Stimulated activated CD8-positive, alpha-beta memory T cell treated with anti-CD3 and anti-CD28 coated beads, Interleukin-15, amount 100 ng/mL, for 1 hour (primary cell): ENCODE data around the gene MEI1.

Experiments used
- DNase-seq: peaks from one replicate; pipeline ENCODE4 v3.0.0-alpha.2; 2020; ENCODE audit warnings: low read depth

Gene MEI1

DNA sequence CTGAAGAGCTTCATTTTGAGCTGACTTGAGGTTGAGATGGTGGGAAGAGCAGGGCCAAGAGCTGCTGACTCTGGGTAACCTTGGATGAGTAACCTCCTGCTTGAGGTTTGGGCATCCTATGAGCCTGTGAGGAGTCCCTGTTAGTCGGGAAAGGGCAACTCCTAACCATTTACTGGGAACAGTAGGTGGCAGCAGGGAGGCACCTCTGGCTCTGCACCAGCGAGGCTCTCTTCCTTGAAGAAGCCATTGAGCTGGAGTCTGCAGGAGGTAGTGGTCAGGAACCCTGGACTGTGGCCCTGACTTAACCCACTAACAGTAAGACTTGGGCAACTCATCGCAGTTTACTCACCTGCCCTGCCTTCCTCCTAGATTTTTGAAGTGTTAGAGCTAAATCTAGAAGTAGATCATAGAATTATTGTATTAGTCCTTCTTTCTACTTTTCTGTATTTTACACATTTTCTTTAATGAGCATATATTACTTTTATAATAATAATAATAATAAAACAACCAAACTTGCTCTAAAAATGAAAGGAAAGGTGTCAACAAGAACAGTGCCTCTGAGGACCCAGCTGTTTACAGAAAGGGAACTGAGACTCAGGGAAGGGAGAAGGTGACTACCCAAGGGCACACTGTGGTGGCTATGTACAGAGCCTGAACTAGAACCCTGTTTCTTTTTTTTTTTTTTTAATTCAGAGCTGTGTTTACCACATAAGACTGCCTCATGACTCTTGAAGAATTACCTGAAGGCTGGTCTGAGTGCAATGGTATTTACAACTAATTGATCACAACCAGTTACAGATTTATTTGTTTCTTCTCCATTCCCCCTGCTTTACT is 47.5 kb downstream of the MEI1 start:
- DNase-seq, result peak; percentile 27

DNA sequence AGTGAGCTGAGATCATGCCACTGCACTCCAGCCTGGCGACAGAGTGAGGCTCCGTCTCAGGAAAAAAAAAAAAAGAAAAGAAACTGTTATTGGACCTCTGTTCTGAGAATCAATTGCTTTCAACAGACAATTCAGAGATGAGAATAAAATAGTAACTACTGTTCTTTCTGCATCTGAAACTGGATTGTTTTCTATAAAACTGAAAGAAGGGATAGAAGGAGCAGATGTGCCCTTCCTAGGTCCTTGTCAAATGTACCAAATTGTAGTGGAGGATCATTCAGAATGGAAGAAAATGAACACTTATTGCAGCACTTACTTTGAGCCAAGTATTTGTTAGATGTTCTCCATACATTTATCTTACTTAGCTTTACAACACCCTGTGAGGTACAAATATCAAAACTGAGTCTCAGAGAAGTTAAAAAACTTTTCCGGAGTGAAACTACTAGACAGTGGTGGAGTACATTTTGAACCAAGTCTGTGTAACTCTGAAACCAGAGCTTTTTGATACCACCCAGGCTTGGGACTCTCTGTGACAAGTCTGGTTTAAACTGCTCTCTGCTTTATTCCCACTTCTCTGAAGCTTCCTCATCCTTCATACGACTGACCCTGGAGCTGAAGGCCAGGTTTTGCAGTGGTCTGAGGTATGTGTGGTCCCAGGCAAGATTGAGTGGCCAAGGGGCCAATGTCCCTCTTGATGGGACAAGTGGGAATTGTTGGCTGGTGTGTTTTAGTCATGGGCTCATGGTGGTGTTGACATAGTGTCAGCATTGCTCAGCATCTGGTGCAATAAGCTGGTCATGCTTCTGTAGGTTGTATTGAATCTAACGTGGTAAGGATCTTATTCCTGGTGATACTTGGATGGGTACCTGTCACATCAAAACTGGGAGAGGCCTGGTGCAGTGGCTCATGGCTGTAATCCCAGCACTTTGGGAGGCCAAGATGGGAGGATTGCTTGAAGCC is 53.0 kb downstream of the MEI1 start:
- no peak for DNase-seq

DNA sequence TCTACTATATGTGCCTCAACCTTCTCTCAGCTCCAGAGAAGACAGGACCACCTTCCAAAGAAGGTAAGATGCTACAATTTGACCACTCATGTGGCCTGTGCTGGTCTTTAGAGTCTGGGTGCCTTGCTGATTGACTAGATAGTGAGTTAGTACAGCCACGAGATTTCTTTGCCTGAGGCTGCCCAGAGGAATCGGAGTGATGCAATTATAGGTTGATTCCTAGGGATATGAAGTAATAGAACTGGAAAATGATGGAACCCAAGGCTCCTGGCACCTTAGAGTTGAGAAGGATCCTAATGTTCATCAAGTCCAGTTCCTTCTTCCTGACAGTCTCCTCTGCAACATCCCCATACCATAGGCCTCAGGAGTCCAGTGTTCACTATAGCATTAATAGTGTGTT is 54.7 kb downstream of the MEI1 start:
- DNase-seq, result no peak

DNA sequence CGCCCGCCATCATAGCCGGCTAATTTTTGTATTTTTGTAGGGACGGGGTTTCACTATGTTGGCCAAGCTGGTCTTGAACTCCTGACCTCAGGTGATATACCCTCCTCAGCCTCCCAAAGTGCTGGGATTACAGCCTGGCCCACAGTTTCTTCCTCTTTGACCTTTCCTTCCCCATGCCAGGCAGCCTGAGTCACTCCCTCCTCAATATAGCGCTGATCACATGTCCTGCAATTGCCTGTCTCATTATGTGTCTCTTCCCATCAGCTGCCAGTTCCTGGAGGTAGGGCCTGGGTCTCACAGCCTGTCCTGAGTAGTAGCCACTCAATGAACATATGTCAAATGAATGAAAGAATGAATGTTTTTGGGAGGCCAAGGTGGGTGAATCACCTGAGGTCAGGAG is 58.2 kb downstream of the MEI1 start:
- DNase-seq, result no peak

DNA sequence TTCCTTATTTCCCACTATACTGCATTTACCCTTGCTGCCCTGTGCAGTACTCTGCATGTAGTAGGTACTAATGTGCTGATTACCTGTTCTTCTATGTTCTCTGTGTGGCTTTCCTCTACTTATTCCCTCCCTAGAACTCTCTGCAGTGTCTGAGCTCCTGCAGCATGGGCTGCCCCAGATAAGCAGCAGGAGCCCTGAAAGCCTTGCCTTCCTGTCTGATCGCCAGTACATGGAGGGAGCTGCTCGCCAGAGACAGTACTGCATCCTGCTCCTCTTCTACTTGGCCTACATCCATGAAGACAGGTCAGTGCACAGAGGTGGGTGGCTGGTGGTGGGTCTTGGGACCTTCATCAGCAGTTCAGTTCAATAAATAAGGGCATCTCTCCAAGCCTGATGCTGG is 58.9 kb downstream of the MEI1 start:
- DNase-seq, result no peak

DNA sequence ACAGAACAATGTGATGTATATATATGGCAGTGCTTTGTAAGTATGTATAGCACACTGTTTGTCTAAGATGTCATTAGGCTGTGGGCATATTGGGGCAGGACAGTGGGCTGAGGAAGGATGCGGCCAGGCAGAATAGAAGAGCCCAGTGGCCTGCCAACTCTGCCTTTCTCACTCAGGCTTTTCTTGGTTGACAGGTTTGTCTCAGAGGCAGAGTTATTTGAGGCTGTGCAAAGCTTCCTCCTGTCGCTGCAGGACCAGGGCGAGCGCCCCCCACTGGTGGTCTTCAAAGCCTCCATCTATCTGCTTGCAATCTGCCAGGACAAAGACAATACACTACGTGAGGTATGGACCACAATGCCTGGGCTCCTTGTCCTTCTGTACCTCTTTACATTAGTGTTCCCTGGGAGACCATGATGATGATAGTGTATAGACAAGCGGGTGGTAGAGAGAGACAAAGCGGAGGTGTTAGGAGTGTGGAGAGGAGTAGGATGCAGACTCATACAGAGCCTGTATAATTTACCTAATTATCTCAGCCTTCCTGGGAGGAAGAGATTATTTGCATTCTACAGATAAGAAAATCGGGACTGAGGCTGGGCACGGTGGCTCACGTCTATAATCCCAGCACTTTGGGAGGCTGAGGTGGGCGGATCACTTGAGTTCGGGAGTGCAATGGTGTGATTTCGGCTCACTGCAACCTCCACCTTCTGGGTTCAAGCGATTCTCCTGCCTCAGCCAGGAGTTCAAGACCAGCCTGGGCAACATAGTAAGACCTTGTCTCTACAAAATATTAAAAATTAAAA is 63.9 kb downstream of the MEI1 start:
- no peak for DNase-seq

DNA sequence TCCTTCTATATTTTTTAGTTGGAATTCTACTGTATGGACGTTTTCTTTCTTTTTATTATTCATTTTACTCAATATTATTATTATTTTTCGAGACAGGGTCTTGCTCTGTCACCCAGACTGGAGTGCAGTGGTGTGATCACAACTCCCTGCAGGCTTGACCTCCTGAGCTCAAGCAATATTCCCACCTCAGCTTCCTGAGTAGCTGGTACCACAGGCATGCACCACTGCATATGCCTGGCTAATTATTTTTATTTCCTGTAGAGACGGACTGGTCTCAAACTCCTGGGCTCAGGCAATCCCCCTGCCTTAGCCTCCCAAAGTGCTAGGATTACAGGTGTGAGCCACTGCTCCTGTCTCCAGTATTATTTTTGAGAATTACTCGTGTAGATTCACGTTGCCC is 67.2 kb downstream of the MEI1 start:
- no peak for DNase-seq

DNA sequence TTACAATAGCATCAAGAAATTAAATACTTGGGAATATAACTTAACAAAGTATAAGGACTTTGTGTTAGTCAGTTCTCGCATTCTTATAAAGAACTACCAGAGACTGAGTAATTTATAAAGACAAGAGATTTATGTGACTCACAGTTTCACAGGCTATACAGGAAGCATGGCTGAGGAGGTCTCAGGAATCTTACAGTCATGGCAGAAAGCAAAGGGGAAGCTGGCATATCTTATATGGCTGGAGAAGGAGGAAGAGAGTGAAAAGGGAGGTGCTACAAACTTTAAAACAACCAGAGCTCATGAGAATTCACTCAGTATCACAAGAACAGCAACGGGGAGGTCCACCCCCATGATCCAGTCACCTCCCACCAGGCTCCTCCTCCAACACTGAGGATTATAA is 69.1 kb downstream of the MEI1 start:
- DNase-seq, result no peak

DNA sequence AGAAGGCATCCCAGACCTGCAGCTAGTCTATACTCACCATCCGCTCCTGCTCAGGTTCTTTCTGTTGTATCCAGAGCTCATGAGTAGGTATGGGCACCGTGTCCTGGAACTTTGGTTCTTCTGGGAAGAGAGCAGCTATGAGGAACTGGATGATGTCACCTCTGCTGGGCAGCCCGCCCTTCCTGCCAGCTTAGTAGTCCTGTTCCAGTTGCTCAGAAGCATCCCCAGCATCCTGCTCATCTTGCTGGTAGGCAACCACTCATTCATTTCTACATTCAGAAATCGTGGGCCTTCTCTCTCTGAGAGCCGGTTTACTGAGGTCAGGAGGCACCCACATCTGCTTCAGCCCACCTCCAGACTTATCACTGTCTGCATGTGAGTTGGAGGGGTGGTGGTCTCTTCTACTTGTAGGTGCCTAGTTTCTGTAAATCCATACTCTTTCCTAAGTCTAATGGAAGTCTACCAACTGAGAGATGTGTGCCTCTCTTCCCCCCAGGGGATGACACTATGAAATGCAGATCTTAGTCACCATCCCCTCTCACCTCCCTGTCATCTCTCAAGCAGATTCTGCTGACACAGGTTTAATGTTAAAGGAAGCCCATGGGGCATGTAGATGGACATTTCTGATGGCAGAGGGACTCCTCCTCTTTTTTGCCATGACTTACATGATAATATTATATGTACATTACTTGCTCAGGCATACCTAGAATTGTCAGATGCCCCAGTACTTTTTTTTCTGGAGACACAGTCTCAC is 71.6 kb downstream of the MEI1 start:
- no peak for DNase-seq

DNA sequence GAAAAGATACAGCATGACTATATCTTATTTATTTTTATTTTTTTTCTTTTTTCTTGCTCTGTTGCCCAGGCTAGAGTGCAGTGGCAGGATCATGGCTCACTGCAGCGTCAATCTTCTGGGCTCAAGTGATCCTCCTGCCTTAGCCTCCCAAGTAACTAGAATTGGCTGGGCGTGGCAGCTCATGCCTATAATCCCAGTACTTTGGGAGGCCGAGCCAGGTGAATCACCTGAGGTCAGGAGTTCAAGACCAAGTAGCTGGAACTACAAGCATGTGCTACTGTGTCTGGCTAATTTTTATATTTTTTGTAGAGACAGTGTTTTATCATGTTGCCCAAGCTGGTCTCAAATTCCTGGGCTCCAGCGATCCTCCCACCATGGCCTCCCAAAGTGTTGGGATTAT is 72.9 kb downstream of the MEI1 start:
- DNase-seq, result no peak

DNA sequence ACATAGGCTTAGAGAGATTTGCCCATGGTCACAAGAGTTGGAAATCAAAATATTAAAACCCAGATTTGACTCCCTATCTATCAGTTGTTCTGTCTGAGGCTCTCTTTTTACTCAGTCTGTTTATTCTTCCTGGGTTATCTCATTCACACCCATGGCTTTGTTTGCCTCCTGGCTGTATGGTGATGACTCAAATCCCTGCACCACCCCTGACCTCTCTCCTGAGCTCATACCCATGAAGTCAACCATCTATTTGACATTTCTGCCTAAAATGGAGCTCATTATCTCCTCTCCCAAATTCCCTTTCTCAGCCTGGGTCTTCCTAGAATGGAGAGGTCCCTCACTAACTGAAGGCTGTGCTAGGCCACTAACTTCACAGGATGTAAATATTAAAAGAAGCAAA is 73.3 kb downstream of the MEI1 start:
- DNase-seq, result no peak

DNA sequence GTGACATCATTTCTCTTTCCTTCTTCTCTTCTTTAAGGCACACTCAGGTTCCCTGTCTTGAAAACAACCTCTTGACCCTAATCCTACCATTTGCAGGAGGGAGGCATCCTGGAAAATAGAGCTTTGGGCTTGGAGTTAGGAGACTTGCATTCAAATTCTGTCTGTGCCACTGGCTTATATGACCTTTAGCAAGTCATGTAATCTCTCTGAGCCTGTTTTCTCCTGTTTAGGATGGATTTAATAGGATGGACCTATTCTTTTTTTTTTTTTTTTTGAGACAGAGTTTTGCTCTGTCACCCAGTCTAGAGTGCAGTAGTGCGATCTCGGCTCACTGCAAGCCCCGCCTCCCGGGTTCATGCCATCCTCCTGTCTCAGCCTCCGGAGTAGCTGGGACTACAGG is 76.0 kb downstream of the MEI1 start:
- no peak for DNase-seq

DNA sequence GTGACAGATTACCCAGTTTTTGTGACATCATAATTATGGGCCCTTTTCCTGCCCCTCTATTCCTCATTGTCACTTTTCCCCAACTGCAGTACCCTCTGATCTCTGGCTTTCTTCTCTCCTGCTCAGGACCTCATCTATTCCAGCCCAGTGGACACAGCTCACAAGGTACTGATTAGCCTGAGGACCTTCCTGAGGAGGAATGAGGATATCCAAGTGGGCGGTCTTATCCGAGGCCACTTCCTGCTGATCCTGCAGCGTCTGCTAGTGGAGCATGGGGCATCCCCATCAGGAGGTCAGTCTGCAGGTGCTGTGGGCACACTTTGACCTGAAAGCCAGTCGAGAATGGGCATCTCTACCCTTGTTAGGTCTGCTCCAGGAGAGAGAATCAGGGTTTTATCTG is 76.7 kb downstream of the MEI1 start:
- DNase-seq, result no peak

DNA sequence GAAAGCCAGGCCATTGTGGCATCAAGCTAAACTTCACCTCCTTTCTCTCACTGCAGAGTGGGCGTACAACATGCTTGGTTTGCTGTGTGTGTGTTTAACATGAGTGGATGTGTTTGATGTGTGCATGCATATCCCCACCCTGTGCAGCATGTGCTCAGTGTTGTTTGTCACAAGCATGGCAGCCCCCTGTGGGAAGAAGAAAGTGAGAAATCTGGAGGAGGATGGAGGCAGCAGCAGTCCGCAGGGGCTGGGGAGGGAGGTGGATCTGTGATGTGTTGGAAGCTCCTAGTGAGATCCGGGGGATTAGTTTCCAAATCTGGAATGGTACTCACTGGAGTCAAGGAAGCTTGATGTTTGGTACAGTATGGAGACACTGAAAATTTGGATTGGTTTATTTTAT is 77.1 kb downstream of the MEI1 start:
- DNase-seq, result no peak

DNA sequence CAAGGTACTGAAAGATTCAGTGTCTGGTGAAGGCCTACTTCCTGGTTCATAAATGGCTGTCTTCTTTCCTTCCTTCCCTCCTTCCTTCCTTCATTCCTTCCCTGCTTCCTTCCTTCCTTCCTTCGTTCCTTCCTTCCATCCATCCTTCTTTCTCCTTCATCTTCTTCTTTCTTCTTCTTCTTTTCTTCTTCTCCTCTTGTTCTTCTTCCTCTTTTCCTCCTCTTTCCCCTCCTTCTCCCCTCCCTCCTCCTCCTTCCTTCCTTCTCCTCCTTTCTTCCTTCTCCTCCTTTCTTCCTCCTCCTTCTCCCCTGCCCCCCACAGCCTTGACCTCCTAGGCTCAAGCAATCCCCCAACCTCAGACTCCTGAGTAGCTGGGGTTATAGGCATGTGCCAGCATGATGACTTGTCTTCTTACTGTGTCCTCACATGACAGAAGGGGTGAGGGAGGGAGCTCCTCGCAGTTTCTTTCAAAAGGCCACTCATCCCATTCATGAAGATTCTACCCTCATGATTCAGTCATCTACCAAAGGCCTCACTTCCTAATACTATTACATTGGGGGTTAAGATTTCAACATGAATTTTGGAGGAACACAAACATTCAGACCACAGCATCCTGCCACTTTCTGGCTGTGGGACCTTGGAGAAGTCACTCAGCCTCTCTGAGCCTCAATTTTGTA is 78.6 kb downstream of the MEI1 start:
- no peak for DNase-seq

DNA sequence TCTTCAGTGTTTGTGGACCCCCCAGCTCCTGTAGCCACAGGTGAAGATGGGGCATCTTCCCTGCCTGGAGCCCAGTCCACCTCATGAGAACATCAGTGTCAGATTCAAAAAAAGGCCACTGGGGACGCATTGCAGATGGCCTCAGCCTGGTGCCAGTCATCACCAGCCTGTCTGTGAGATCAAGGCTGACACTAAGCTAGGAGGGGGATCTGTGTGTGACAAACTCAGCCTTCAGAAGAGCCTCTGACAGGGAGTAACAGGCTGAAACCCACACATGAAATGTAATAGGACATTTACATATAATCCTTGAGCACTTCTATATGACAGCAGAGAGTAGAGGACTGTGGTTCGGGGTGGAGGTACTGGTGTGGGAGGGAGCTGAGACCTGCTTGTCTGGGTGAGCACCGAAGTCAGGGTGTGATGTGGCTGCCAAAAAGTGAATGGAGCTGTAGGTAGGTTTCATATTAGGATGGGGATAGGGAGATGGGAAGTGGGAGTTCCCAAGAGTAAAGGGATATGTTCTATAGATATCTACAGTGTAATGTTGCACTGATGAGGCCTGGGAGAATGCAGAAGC is 80.7 kb downstream of the MEI1 start:
- no peak for DNase-seq

DNA sequence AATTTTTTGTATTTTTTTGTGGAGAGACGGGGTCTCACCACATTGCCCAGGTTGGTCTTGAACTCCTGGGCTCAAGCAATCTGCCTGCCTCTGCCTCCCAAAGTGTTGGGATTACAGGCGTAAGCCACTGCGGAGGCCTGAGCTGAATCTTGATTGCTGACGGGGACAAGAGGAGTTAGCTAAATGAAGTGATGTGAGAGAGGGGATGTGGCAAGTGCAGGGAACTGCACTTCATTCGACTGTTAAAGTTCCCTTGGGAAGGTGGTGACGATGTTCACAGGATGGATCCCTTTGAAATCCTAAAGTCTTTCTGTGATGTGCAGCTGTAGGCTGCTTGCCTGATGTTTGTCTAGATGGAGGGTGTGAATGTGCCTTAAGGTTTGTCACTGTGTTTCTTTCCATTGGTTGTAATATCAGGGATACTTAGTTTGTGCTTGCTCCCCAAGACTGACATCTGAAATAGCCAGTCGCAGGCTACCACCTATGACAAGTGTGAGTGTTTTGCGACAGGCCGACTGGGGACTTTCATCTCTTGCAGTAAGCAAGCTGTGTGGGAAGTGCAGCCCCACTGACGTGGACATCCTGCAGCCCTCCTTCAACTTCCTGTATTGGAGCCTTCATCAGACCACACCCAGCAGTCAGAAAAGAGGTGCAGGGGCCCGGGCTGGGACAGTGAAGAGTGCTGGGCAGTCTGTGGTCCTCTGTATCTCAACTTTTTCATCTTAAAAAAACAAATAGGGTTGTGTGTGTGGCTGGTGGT is 81.6 kb downstream of the MEI1 start:
- DNase-seq, result peak; percentile 64

DNA sequence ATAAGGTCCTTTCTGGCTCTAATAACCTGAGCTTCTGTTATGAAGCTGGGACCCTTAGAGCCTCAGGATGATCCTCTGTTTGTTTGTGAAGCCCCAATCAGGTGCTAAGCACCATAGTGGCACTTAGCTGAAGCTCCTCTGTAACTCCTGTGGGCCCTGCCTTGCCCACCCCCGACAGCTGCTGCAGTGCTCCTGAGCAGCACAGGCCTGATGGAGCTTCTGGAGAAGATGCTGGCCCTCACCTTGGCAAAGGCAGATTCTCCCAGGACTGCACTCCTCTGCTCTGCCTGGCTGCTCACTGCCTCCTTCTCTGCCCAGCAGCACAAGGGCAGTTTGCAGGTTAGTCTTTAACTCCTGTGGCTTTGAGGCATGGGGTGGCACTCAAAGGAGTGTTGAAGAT is 82.2 kb downstream of the MEI1 start:
- DNase-seq, result no peak

DNA sequence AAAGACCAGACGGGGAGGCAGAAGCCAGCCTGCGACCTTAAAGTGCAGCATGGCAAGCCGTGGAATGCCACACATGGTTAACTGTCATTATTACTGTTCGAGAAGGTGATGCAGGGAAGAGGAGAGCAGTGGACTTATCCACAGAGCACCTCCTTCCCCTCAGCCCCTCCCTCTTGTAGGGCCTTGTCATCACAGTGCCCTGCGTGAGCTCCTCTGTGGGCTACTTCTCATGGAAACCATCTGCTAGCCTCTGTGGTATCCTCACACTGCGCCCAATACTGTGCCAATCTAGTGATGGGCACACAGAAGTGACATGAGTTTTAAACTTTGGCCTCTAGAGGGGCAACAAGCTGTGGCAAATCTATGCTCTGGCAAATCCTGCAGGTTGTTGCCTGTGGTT is 83.0 kb downstream of the MEI1 start:
- no peak for DNase-seq

DNA sequence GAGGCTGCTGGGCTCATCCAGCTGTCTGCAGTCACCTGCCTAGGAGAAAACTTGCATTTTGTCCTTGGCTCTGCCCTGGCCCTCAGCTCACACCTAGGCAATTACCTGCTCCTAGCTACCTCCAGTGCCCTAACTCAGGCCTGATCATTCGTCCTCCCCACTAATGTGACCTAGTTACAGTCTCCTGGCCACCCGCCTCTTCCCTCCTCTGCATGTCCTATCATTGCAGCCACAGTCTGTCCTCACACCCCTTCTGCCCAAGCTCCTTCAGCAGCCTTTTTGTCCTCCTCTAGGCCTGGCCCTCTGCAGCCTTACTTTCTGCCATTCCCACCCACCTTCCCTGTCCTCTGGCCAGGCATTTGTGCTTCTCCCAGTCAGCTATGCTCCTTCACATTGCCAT is 83.4 kb downstream of the MEI1 start:
- no peak for DNase-seq
